HG02973 (cell line): ENCODE results near the gene NUP188.

Source experiments
- ATAC-seq: cut with Tn5 transposase; IDR thresholded peaks from one replicate; pipeline ENCODE4 v1.9.1; 2021; ENCODE audit warnings: moderate library complexity; ENCODE audit not compliant: unreplicated experiment

NUP188 gene

GRCh38 chr9:129005336-129005997 is 58.0 kb downstream of the NUP188 start:
- no peak for ATAC-seq

- ATAC-seq, result no peak
Observed at GRCh38 chr9:129006328-129007034, 59.0 kb downstream of the NUP188 start.

- ATAC-seq, result no peak
Observed at GRCh38 chr9:129007035-129007765, 59.7 kb downstream of the NUP188 start.

- ATAC-seq, result no peak
Observed at GRCh38 chr9:129007766-129008468, 60.4 kb downstream of the NUP188 start.

GRCh38 chr9:129008469-129008965 is 61.0 kb downstream of the NUP188 start:
- no peak for ATAC-seq

- no peak for ATAC-seq
Observed at GRCh38 chr9:129008986-129009583, 61.6 kb downstream of the NUP188 start.

- ATAC-seq, result no peak
Observed at GRCh38 chr9:129009584-129010141, 62.2 kb downstream of the NUP188 start.

GRCh38 chr9:129010267-129010975 is 62.9 kb downstream of the NUP188 start:
- ATAC-seq, result no peak

- no peak for ATAC-seq
Observed at GRCh38 chr9:129011170-129011569, 63.7 kb downstream of the NUP188 start.

- no peak for ATAC-seq
Observed at GRCh38 chr9:129011761-129012181, 64.3 kb downstream of the NUP188 start.

GRCh38 chr9:129012343-129012742 is 64.8 kb downstream of the NUP188 start:
- ATAC-seq, result no peak

GRCh38 chr9:129012893-129013448 is 65.5 kb downstream of the NUP188 start:
- ATAC-seq, result no peak

GRCh38 chr9:129013674-129014073 is 66.2 kb downstream of the NUP188 start:
- no peak for ATAC-seq

- ATAC-seq, result no peak
Observed at GRCh38 chr9:129014124-129014523, 66.6 kb downstream of the NUP188 start.

- no peak for ATAC-seq
Observed at GRCh38 chr9:129014608-129015007, 67.1 kb downstream of the NUP188 start.

- ATAC-seq, result peak; percentile 55
Observed at GRCh38 chr9:129021091-129021490, 73.6 kb downstream of the NUP188 start.

GRCh38 chr9:129022037-129022436 is 74.5 kb downstream of the NUP188 start:
- ATAC-seq, result no peak

- ATAC-seq, result no peak
Observed at GRCh38 chr9:129023036-129023907, 75.8 kb downstream of the NUP188 start.

GRCh38 chr9:129023908-129024233 is 76.4 kb downstream of the NUP188 start:
- ATAC-seq, result no peak
